ENCODE measurements around the gene ONECUT2.

DNA sequence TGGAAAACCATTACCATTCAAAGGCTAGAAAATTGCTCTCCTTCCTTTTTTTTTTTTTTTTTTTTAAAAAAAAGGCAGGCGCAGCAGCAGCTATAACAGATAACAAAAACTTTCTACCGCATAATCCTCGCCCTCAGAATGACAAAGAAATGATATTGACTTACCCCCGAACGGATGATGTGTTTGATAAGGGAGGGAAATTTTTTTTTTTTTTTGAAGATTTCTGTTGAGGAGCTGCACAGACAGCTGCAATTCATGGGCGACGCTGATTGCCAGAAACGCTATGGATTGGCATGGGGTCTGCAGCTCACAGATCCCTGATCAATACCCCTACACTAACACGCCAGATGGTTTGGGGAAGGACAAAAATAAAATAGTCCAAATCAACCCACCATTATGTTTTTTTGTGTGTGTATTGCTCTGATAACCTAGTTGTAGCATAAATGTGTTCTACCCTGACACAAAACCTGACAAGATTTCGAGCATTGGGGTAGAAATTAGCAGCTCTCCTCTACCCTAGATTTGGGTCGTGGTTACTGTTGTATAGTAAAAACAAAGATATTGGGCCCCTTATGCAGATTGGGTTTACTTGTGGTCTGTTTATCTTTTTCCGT, 3.6 kb upstream of the ONECUT2 start:
- TF ChIP-seq, protein P1, sequence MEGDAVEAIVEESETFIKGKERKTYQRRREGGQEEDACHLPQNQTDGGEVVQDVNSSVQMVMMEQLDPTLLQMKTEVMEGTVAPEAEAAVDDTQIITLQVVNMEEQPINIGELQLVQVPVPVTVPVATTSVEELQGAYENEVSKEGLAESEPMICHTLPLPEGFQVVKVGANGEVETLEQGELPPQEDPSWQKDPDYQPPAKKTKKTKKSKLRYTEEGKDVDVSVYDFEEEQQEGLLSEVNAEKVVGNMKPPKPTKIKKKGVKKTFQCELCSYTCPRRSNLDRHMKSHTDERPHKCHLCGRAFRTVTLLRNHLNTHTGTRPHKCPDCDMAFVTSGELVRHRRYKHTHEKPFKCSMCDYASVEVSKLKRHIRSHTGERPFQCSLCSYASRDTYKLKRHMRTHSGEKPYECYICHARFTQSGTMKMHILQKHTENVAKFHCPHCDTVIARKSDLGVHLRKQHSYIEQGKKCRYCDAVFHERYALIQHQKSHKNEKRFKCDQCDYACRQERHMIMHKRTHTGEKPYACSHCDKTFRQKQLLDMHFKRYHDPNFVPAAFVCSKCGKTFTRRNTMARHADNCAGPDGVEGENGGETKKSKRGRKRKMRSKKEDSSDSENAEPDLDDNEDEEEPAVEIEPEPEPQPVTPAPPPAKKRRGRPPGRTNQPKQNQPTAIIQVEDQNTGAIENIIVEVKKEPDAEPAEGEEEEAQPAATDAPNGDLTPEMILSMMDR (IDR thresholded peaks at IDR 0.05), result no peak
- TF ChIP-seq POLR2A (IDR thresholded peaks at IDR 0.05), result no peak
- no peak for TF ChIP-seq EP300 (IDR thresholded peaks at IDR 0.05)

Data from tibial nerve (tissue), 4 donors.